HG03139 (cell line): ENCODE results near the gene MRTO4.
"Not testable (repeated sequence)": the region's sequence is repeated elsewhere in the genome, so short reads cannot be mapped to it uniquely, and the experiment has no call there.

Source experiments
- ATAC-seq: cut with Tn5 transposase; IDR thresholded peaks from one replicate; pipeline ENCODE4 v1.9.1; 2021; ENCODE audit not compliant: unreplicated experiment

Gene MRTO4

GRCh38 chr1:19222979-19223824 is 28.4 kb upstream of the MRTO4 start:
- no peak for ATAC-seq

GRCh38 chr1:19229229-19229628 is 22.4 kb upstream of the MRTO4 start:
- no peak for ATAC-seq

DNA sequence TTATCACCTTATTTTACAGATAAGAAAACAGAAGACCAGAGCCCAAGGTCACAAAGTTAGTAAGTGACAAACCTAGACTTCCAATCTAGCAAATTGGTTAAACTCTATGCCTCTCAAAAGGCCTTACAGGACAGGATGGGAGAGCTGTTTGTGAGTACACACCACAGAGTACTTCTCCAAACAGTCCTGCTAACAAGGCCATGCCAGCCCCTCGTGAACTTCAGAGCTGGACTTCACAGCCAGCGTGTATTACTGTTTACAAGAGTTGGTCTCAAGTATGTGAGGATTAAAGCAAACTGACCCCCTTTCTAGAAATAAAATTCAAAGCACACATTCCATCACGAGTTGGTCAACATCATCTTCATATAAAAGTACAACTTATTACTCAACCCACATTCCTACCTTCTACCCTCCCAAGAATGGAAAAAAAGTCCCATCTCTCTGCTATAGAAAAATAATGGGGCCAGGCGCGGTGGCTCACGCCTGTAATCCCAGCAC is 21.7 kb upstream of the MRTO4 start:
- no peak for ATAC-seq

DNA sequence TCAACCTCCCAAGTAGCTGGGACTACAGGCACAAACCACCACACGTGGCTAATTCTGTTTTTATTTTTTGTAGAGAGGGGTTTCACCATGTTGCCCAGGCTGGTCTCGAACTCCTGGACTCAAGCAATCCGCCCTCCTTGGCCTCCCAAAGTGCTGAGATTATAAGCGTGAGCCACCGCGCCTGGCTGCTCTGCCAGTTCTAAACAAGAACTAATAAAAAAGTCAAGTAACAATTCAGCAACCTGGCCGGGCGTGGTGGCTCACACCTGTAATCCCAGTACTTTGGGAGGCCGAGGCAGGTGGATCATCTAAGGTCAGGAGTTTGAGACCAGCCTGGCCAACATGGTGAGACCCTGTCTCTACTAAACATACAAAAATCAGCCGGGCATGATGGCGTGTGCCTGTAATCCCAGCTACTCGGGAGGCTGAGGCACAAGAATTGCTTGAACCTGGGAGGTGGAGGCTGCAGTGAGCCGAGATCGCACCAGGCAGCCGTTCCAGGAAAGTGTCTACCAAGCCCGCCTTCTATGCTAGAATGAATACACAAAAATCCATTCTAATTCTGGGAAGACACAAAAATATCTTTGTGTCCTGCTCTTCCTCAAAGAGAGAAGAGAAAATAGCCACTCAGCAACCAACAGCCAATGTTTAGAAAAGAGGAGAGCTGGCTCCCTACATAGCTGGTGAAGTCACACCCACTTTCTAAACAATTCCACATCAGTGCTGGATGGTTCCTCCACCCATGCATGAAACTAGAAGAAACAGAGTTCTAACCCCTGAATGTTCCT is 19.7 kb upstream of the MRTO4 start:
- ATAC-seq: not testable (repeated sequence)

GRCh38 chr1:19232524-19232846 is 19.1 kb upstream of the MRTO4 start:
- ATAC-seq: no peak

GRCh38 chr1:19234224-19234623 is 17.4 kb upstream of the MRTO4 start:
- ATAC-seq: no peak

- ATAC-seq: no peak
Measured at GRCh38 chr1:19239876-19240275, 11.7 kb upstream of the MRTO4 start.

DNA sequence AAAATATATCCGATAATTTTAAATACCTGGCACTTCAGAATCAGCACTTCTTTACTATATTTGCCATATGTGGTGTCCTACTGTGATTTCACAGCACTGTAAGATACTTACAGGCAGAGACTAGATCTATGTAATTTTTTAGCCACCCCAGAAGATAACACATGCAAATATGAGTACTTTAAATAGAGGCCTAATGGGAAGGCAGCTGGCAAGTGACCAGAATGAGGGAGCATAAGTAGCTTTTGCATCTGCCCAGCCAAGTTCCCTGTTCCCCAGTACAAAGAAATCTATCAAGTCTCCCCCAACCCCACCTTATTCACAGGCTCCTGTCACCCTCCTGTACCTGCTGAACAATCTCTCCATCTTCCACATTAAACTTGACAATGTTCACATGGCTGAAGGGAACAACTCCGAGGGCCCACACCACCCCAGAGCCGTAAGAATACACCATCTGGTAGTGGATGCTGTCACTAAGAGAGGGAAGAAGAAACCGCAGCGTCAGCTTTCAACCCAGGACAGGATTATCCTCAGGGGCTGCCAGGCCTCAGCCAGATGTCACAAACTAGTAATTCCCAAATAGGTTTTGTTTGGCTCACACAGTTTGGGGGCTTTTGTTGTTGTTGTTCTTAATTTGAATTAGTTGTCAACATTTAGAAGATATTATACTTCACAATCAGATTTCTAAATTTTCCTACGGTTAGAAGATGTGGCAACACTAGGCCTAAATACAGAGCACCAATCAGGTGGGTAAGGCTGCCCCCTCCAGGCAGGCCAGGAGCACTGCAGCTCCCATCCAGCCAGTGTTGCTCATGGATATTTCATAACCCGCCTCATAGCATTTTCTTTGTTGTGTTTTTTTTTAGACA is 10.7 kb upstream of the MRTO4 start:
- no peak for ATAC-seq

GRCh38 chr1:19250629-19251304 is 838 bp upstream of the MRTO4 start:
- no peak for ATAC-seq

DNA sequence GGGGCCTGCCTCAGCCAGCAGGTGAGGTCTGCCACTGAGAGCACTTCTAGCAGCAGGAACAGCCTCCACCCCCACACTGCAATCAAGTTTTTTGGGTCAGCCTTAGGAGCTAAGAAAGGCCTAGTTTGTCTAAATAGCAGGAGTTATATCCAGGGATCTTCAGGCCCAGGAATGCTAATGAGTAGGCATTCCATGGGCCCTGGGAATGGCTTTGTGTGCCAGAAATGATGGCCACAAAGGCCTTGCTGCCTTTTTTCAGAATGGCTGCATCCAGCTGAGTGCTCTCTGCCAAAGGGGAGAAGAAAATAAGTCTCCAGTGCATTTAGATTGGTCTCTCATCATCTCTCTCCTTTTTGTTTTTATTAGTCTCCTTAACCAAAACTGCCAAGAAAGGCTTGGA is 2.8 kb downstream of the MRTO4 start:
- no peak for ATAC-seq

DNA sequence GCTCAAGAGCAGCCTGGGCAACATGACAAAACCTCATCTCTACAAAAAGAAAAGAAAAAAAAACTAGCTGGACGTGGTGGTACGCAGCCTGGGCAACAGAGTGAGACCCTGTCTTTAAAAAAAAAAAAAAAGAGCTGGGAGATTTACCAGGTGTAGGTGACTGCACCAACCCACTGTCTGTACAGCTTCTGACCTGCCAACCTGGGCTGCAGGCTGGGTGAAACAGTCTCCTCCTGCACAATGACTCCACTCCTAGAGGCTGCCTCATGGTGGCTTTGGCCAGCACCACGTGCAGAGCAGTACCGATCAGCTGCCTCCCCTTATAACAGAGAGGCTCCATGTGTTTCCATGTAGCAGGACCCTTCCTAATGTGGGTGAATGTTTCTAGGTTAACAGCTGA is 3.7 kb downstream of the MRTO4 start:
- no peak for ATAC-seq

DNA sequence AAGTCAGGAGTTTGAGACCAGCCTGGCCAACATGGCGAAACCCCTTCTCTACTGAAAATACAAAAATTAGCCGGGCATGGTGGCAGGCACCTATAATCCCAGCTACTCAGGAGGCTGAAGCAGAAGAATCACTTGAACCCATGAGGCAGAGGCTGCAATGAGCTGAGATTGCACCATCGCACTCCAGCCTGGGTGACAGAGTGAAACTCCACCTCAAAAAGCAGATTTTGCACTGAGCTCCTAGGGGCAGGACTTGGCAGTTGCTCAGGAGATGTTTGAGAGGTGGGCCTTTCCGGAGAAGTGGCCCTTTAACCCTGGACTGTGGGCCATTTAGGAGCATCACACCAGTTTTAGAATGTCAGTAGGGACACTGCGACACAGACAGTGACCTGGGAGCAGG is 4.7 kb downstream of the MRTO4 start:
- ATAC-seq: not testable (repeated sequence)

DNA sequence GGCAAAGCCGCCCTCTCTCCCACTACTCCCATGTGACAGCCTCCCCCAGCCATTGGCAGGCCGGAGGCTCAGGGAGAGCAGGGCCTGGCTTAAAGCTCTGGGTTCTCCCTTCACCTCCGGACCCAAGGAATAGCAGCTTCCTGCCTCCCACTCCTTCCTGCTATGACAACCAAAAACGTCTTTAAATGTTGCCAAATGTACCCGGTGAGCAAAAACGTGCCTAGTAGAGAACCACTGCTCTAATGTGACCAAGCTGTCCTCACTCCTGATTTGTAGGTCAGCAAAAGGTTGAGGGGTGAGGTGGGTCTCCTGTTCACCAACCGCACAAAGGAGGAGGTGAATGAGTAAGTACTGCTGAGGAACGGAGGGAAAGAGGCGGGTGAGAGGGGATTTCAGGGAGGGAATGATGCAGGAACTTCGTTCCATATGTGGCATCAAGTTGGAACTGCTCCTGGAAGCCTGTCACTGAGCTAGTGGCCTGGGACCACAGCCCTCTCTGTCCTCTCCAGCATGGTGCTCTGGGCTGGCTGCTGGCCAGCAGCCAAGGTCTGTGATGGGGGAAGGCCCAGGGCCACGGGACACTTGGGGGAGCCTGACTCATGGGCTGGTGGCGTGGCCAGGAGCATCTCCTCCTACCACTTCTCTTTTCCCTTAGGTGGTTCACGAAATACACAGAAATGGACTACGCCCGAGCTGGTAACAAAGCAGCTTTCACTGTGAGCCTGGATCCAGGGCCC is 5.7 kb downstream of the MRTO4 start:
- no peak for ATAC-seq

GRCh38 chr1:19258353-19258752 is 6.7 kb downstream of the MRTO4 start:
- no peak for ATAC-seq

DNA sequence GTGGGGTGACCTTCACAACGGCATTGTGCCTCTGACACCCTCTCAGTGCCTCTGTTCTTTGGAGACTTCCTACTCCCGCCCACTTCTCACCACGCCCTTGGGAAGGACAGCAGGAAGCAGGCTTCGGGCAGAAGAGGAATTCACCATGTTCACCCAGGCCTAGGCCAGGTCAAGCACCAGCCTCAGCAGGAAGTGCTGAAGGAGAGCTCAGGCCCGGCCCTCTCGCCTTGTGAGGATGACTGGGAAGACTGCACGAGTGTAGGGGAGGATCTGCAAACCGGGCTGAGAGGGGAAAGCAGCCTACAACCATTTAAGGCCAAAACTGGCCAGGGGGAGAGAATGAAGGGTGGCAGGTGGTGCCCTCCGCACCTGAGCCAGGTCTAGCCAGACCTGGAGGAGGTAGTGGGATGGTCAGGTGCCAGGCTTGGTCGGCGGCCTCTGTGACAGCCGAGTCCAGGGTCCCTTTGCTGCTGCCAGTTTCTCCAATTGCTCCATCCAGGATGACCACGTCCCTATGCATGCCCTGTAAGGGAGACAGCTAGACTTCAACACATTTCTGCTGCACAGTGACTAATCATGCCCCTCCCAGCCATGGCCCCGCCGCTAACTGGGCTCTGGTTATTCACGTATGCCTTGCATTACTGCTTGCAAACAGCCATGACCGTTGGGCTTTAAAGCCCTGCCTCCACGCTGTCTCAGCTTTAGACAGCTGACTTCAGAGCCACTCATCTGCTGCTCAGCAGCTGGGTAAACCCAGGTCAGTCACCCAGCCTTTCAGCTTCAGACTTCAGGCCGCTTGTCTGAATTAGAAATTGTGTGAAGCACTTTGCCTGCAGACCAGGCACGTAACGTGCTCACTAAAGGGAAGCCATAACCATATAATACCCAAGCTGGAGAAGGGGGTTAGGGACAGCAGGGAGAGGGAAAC is 8.9 kb downstream of the MRTO4 start:
- no peak for ATAC-seq

GRCh38 chr1:19262047-19262446 is 10.4 kb downstream of the MRTO4 start:
- ATAC-seq: no peak

DNA sequence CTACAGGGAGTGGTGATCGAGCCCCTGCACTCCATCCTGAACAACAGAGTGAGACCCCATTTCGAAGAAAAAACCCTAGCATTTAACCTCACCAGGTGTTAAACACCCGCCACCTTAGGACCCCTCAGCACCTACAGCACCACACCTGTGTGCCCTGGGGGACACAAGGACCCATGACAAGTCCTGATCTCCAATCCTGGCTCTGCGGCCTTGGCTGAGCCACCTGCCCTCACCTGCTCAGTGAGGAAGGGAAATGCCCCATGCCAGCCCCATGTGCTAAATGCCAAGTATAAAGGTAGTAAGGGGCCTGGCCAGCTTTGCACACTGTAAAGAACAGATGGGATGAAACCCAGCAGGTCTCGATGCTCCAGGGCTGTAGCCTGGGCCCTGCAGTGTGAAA is 11.1 kb downstream of the MRTO4 start:
- no peak for ATAC-seq

DNA sequence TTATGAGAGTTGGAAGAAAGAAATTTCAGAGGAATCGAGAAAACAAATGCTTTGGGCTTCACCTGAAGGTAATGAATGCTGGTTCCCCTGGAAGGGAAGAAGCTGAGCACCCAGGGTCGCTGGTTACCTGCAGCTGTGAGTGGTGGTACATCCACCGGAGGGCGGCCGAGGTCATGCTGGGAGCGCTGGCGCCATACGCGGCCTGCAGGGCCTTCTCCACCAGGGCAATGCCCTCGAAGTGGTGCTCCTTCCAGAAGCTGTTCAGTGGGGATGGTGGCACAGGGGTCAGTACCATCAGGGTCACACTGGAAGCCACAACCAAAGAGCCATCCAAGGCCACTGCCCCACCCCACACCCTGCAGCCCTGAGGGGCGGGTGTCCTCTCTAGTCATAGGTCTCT is 16.8 kb downstream of the MRTO4 start:
- ATAC-seq: no peak
